Fibroblast of skin of back (primary cell): Measurements from ENCODE around the gene DPYSL5.
"Not testable (repeated sequence)": the region's sequence is repeated elsewhere in the genome, so short reads cannot be mapped to it uniquely, and the experiment has no call there.

ENCODE experiments used
- DNase-seq: peaks from one replicate; pipeline ENCODE4 v3.0.0-alpha.2; 2013

The DPYSL5 gene

DNA sequence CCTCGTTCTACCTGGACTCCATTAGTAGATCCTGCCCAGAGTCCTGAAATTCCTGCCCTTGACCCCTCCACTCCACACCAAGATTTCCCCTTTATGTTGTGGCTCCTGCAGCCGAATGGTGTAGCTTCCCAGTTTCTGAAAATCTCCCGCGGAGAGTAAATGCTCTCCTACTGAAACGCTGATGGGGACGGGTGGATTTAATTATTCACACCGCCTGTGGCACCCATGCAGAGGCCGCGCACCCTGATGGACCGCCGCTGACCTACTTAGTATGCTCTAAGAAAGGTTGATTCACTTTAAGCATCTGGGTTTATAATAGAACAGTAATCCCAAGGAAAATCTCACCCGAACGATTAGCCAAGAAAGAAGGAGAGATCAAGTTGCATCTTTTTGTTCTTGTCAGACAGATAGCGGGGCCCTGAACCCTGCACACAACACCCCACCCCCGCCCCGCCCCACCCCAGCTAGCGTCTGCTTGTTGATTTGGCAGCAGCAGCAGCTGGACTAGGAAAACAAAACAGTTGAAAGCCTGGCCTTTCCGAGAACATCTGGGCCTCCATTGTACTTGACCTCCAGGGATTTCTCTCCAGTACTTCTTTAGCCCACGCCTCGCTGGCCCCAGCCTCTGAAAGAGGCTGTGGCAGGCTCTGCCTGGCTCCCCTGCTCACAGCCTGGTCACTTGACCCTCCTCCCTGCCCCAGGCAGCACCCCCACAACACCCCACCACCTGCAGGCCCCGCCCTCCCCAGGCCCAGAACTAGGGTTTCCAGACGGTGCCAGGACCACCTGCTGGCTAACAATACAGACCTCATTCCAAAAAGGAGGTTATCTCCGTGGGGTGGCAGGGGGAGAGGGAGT, 53.6 kb downstream of the DPYSL5 start:
- no peak for DNase-seq

GRCh38 chr2:26903676-26904075, 55.7 kb downstream of the DPYSL5 start:
- no peak for DNase-seq

GRCh38 chr2:26904839-26905238, 56.9 kb downstream of the DPYSL5 start:
- DNase-seq = no peak

DNA sequence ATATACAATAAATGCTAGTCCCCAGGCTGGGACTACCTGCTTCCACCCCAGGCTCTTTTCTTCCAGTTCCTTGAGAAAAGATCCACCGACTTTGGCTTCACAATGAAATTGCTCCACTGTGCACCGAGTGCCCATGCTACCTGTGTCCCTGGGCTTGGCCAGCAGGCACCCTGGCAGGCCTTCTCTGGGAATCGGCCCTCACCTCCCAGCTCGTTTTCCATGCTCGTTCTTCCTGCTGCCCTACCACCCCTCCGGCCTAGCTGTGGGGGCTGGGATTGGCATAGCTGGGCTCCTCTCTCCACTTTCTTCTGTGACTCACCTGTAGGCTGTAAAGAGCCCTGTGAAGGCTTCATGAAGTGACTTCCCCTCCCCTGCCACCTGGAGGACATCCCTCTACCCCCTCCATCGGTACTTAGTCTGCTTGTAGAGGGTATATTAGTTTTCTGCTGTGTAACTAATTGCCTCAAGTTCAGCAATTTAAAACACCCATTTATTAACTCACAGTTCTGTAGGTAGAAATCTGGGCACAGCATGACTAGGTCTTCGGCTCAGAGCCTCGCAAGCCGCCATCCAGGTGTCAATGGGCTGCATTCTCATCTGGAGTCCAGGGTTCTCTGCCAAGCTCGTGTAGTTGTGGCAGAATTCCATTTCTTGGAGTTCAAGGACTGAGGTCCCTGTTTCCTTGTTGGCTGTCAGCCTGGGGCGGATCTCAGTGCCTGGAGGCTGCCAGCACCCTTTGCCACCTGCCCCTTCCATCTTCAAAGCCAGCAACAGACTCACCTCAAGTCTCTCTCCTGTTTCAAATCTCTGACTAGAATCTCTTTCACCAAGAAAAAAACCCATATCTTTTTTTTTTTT, 57.6 kb downstream of the DPYSL5 start:
- no peak for DNase-seq

DNA sequence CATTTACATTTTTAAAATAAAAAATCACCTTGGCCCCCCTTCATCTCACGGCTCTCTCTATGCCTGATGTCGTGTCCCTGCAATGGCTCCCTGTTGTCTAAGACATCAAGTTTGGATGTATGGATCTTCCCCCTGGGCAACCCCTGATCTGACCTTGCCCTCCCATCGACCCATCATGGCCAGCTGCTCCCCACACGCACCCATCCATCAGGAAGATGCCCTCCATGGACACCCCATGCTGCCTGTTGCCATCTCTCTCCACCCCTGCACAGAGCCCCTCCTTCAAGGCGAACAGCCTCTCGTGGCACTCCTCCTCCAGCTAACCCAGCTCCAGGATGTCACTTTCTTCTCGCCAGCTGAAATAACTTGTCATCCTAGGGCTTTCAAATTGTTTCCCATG, 59.5 kb downstream of the DPYSL5 start:
- no peak for DNase-seq

DNA sequence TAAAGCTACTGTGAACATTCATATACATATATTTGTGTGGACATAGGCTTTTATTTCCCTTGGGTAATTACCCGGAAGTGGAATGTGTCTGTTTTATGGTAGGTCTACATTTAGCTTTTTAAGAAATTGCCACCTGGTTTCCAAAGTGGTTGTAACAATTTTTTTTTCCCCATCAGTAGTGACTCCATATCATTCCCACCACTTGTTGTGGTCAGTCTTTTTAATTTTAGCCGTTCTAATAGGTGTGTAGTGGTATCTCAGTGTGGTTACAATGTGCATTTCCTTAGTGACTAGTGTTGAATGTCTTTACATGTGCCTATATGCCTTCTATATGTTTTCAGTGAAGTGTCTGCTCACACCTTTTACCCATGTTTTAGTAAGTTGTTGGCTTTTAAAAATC, 62.2 kb downstream of the DPYSL5 start:
- no peak for DNase-seq

GRCh38 chr2:26911911-26912861, 64.3 kb downstream of the DPYSL5 start:
- peak; percentile 31 for DNase-seq

DNA sequence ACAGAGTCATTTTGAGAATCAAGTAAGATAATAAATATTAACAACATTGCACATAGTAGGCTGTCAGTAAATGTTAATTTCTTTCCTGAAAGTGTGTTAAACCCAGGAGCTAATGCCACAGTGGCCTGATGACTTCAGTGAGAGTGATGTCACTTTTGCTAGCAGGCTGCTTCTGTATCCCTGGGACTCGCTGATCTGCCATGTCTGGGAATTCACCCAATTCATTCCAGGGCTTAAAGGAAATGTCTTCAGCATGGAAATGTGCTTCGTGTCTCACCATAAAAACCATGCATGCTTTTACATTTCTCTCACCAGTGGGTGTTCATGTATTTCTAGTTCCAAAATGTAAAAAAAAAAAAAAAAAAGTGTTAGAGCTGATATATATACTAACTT, 65.7 kb downstream of the DPYSL5 start:
- peak; percentile 66 for DNase-seq

- no peak for DNase-seq
Measured at GRCh38 chr2:26913999-26914658, 66.2 kb downstream of the DPYSL5 start.

- no peak for DNase-seq
Measured at GRCh38 chr2:26914659-26915310, 66.9 kb downstream of the DPYSL5 start.

- no peak for DNase-seq
Measured at GRCh38 chr2:26915316-26915715, 67.4 kb downstream of the DPYSL5 start.

DNA sequence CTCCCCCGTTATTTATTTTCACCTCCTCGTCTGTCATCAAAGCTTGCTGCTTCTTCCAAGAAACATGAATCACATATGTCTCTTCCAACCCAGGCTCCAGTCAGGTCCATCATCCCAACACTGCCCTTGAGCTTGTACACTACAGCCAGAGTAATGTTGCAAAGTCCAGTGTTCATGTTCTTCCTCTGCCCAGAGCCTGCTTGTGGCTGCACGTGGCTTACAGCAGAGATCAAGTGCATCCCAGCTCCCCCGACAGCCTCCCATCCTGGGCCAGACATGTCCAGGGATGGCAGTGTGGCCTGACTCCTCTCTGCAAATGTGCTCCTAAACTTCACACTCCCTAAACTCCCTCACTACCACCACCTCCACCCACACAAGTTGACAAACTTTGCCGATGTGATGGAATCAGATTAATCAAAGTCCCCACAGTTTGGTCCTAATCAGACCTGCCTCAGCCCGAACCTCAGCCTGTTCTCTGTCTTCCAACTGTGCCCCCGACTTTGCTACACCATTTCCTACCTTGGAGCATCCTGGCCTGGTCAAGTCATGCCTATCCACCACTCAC, 68.3 kb downstream of the DPYSL5 start:
- no peak for DNase-seq

- no peak for DNase-seq
Measured at GRCh38 chr2:26917135-26917836, 69.4 kb downstream of the DPYSL5 start.

- DNase-seq = no peak
Measured at GRCh38 chr2:26921323-26921722, 73.4 kb downstream of the DPYSL5 start.

DNA sequence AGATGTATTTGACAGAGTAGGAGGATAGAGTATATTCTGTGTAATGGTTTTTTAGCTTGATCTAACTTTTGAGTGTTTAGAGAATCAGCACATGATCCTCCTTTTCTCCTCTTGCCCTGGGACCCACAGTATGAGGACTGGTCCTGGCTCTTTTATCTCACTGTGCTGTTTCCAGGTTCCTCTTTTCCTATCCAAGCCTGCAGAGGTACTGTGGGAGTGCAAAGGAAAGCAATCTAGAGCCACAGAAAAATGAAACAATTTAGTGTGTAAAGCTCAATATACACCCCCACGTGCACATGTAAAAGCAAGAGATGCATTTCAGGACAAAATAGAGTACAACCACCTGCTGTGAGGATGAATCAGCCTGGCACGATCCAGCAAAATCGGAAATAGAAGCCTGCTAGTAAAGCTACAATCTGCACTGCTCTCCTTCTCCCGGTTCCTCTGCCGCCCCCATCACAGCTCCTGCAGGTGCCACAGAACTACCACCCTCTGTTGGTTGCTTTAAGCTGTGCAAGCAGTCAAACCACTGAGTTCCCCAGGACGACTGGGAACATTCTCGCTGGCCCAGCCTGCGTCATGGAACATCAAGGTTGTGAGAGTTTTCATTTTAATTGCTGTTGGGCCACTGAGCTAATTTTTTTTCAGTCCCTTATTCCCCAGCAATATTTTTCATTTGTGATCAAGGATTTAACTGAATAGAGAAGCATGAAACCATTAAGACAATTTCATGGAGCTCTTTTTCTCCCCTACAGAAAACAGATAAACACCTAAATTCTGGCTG, 74.7 kb downstream of the DPYSL5 start:
- DNase-seq = peak; percentile 26

DNA sequence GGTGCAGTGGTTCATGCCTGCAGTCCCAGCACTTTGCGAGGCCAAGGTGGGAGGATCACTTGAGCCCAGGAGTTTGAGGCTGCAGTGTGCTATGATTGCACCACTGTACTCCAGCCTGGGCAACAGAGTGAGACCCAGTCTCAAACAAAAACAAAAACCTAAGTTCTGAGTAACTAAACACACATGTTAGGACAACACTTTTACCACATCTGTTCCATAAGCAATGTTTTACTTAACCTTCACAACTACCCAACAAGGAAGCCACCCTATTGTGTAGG, 75.2 kb downstream of the DPYSL5 start:
- not testable (repeated sequence) for DNase-seq

DNA sequence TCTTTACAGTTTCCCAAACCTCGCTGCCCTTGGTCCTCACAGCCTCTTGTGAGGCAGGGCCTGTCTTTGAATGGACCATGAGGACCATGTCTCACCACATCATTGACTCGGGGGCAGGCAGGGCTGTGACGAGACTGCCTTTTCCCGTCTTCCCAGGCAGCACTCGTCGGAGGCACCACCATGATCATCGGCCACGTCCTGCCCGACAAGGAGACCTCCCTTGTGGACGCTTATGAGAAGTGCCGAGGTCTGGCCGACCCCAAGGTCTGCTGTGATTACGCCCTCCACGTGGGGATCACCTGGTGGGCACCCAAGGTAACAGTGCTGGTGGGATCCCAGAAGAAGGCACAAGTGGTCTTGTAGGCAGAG, 76.8 kb downstream of the DPYSL5 start:
- DNase-seq = no peak

DNA sequence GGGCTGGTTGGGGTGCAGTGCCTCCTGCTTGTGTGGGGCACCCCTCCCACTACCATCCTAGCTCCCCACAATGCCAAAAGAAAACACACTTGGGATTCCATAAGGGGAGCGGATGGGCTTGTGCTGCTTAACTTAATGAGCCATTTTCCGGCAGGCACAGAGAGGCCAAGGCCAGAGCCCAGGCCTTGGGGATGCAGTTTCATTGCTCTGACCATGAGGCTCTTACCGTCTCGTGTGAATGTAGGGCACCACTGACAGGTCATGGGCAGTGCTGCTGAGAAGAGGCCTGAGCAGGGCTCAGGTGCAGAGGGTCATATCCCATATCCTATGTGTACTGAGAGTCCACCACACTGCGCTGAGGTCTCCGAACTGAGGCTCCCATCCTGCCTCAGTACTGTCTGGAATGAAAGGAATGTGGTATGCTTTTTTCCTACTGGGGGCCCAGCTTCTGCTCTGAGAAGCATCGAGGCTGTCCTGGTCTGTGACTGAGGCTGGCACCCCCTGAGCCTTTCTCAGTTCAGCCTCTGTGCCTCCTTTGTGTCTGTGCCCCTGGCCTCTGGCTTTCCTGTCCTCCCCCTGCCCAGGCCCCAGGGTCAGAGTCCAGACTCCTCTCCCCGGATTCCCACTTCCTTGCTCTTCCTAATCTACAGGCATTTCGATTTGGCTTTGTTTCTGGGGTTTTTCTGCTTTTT, 77.3 kb downstream of the DPYSL5 start:
- DNase-seq = peak; percentile 44

- DNase-seq = no peak
Measured at GRCh38 chr2:26927221-26927620, 79.3 kb downstream of the DPYSL5 start.
